Adipocyte (in vitro differentiated cells): ENCODE measurements around the gene PID1.
"Not testable (repeated sequence)": the region's sequence is repeated elsewhere in the genome, so short reads cannot be mapped to it uniquely, and the experiment has no call there.

ENCODE experiments used
- DNase-seq: peaks from one replicate; pipeline ENCODE4 v3.0.0-alpha.2; 2015; ENCODE audit warnings: low read depth
- H3K27me3 ChIP-seq: replicated peaks from 2 replicates; pipeline ENCODE4 v1.7.0; 2013; ENCODE audit warnings: mild to moderate bottlenecking, low read length, moderate library complexity; ENCODE audit not compliant: control insufficient read depth, insufficient read depth
- H3K36me3 ChIP-seq: 2 replicates; pipeline ENCODE4 v1.7.0; 2013; ENCODE audit warnings: low read length, mild to moderate bottlenecking, moderate library complexity; ENCODE audit not compliant: control insufficient read depth, insufficient read depth, severe bottlenecking
- H3K4me1 ChIP-seq: 2 replicates; pipeline ENCODE4 v1.7.0; 2013; ENCODE audit warnings: mild to moderate bottlenecking, low read length, moderate library complexity; ENCODE audit not compliant: control insufficient read depth, insufficient read depth
- H3K4me3 ChIP-seq: 2 replicates; pipeline ENCODE4 v1.7.0; 2013; ENCODE audit warnings: mild to moderate bottlenecking, low read length, moderate library complexity
- H3K9ac ChIP-seq: 2 replicates; pipeline ENCODE4 v1.7.0; 2013; ENCODE audit warnings: mild to moderate bottlenecking, low read length, moderate library complexity
- H3K9me3 ChIP-seq: 2 replicates; pipeline ENCODE4 v1.7.0; 2013; ENCODE audit warnings: mild to moderate bottlenecking, low read length, moderate library complexity; ENCODE audit not compliant: control insufficient read depth

The PID1 gene

DNA sequence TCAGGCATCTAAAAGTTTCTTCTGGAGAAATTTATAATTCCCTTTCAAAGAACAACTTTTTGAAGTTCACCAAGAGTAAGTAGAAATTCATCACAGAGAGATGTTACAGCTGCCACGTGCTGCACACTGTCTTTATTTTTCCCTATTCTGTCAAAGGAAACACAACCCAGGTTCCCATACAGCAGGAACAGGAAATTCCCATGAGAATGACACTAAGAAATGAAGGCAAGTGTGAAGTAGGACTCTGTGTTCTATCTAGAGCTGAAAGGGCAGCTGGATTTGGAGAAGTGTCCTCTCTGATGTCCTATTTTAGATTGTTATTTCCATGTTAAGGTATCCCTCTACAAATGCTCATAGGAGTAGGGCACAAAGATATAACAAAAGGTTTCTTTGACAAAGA, 58.8 kb downstream of the PID1 start:
- Histone ChIP-seq H3K4me3 (no peak overlapping the region), H3K9ac (no peak overlapping the region), H3K4me1 (no peaks in the 10 kb centered on the region), H3K9me3 (no peaks in the 10 kb centered on the region), H3K27me3 (no peaks in the 10 kb centered on the region), H3K36me3 (no peaks in the 10 kb centered on the region)
- no peak for DNase-seq

- H3K36me3 ChIP-seq: no peaks in the 10 kb centered on the region
- H3K4me3 ChIP-seq: no peak overlapping the region
- H3K9ac ChIP-seq: no peak overlapping the region
- H3K9me3 ChIP-seq: no peaks in the 10 kb centered on the region
- DNase-seq: no peak
- no peaks in the 10 kb centered on the region for H3K27me3 ChIP-seq
- no peaks in the 10 kb centered on the region for H3K4me1 ChIP-seq
Measured at GRCh38 chr2:229210641-229211040, 60.4 kb downstream of the PID1 start.

DNA sequence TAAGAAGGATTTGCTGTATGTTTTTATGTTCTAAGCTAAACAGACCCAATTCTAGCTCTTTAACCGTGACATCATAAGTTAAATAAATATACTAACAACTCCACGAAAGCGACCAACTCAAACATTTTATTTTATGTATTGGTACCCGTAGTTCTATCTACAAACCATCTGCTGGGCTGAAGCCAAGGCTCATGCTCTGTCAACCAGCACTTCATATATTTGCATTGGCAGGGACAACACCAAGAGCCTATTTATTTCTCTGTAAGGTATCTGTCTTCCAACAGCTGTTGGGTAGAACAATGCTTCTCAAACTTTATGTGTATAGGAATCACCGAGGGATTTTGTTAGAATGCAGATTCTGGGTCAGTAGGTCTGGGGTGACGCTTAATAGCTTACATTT, 64.5 kb downstream of the PID1 start:
- Histone ChIP-seq H3K4me3 (no peak overlapping the region), H3K36me3 (no peaks in the 10 kb centered on the region), H3K9me3 (no peaks in the 10 kb centered on the region), H3K4me1 (no peaks in the 10 kb centered on the region), H3K9ac (no peak overlapping the region), H3K27me3 (no peaks in the 10 kb centered on the region)
- DNase-seq: no peak

DNA sequence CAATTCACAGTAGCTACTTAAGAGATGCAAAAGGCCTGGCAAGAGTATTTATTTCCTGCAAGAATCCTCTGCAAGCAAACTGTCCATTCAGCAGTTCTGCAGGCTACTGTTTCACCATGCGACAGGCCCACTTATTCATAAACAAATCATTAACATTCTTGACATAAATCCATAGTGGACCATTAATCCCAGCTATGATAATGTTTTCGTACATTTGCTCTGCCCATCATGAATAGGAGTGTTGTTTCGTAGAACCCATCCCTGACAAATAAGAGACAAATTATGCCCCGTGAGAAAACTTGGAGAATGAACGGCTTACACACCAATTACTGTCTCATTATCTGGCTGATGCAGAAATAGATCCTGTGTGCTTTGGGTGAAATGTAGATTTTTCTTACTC, 65.4 kb downstream of the PID1 start:
- no peak overlapping the region for H3K9ac ChIP-seq
- no peaks in the 10 kb centered on the region for H3K36me3 ChIP-seq
- H3K9me3 ChIP-seq: no peaks in the 10 kb centered on the region
- H3K4me1 ChIP-seq: no peaks in the 10 kb centered on the region
- DNase-seq: no peak
- H3K4me3 ChIP-seq: no peak overlapping the region
- no peaks in the 10 kb centered on the region for H3K27me3 ChIP-seq

DNA sequence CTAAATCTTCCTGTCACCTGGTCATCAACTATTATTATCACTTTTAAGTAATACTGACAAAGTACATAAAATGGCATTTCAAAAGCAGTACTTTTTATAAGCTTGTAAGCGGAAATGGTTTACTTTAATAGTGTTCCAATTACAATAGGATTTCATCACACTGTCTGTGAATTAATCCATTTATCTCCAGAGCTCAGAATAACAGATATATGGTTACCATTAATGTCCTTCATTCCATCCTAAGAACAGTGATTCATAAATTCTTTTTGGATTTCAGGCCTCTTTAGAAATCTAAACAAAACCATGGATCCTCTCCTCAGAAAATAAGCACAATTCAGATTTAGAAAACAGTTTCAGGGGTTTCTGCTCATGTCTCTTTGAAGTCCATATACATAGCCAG, 68.4 kb downstream of the PID1 start:
- no peaks in the 10 kb centered on the region for H3K36me3 ChIP-seq
- no peaks in the 10 kb centered on the region for H3K4me1 ChIP-seq
- DNase-seq: peak; percentile 42
- H3K9ac ChIP-seq: no peak overlapping the region
- H3K27me3 ChIP-seq: no peaks in the 10 kb centered on the region
- H3K9me3 ChIP-seq: no peaks in the 10 kb centered on the region
- H3K4me3 ChIP-seq: no peak overlapping the region

DNA sequence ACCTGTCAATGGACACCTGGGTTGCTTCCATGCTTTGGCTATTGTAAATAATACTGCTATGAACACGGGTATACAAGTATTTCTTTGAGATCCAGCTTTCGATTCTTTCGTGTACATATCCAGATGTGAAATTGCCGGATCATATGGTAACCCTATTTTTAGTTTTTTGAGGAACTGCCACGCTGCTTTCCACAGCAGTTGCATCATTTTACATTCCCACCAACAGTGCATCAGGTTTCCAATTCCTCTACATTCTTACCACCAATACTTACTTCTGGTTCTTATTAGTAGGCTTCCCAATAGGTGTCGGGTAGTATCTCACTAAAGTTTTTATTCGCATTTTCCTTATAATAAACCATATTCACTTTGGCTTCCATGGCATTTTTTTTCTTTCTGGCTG, 69.6 kb downstream of the PID1 start:
- Histone ChIP-seq H3K36me3 (no peaks in the 10 kb centered on the region), H3K9me3 (peaks cover 1% of the 10 kb centered on the region), H3K4me1 (no peaks in the 10 kb centered on the region), H3K4me3 (no peak overlapping the region), H3K9ac (no peak overlapping the region), H3K27me3 (no peaks in the 10 kb centered on the region)
- DNase-seq: peak; percentile 41

- DNase-seq: no peak
- no peaks in the 10 kb centered on the region for H3K4me1 ChIP-seq
- no peak overlapping the region for H3K9ac ChIP-seq
- no peaks in the 10 kb centered on the region for H3K27me3 ChIP-seq
- no peaks in the 10 kb centered on the region for H3K36me3 ChIP-seq
- H3K4me3 ChIP-seq: no peak overlapping the region
- peaks cover 4% of the 10 kb centered on the region for H3K9me3 ChIP-seq
Measured at GRCh38 chr2:229199267-229199666, 71.8 kb downstream of the PID1 start.

- peaks cover 4% of the 10 kb centered on the region for H3K9me3 ChIP-seq
- H3K36me3 ChIP-seq: no peaks in the 10 kb centered on the region
- no peaks in the 10 kb centered on the region for H3K27me3 ChIP-seq
- no peak for DNase-seq
- H3K4me1 ChIP-seq: no peaks in the 10 kb centered on the region
- H3K9ac ChIP-seq: no peak overlapping the region
- H3K4me3 ChIP-seq: no peak overlapping the region
Measured at GRCh38 chr2:229196448-229196847, 74.6 kb downstream of the PID1 start.

DNA sequence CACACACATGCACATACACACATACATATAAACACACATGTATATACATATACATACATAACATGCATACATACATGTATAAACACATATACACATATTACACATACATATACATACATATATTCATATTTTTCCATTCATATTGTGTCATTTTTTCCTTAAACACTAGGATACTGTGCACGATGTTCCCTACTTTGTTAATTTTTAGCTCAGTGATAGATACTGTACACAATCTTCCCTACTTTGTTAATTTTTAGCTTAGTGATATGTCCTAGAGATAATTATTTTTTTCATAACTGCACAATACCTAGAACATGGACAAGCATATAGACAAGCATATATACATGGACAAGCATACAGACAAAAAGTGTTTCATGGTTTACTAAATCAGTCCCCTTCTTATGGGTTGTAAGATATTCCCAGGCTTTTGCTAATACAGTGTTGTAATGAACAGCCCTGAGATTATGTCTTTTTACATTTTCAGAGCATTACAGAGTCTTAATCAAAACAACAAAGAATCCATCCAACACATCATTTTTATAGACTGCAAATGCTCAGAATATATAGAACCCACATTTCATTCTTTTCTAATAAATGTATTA, 75.6 kb downstream of the PID1 start:
- Histone ChIP-seq H3K4me3 (no peak overlapping the region), H3K9me3 (peaks cover 4% of the 10 kb centered on the region), H3K4me1 (no peaks in the 10 kb centered on the region), H3K36me3 (no peaks in the 10 kb centered on the region), H3K27me3 (no peaks in the 10 kb centered on the region), H3K9ac (no peak overlapping the region)
- DNase-seq: no peak

GRCh38 chr2:229193281-229193680, 77.8 kb downstream of the PID1 start:
- DNase-seq: no peak
- Histone ChIP-seq H3K4me3 (no peak overlapping the region), H3K36me3 (no peaks in the 10 kb centered on the region), H3K27me3 (no peaks in the 10 kb centered on the region), H3K9ac (no peak overlapping the region), H3K9me3 (peaks cover 4% of the 10 kb centered on the region), H3K4me1 (no peaks in the 10 kb centered on the region)

- H3K9me3 ChIP-seq: peaks cover 5% of the 10 kb centered on the region
- no peaks in the 10 kb centered on the region for H3K4me1 ChIP-seq
- no peak for DNase-seq
- H3K27me3 ChIP-seq: no peaks in the 10 kb centered on the region
- H3K36me3 ChIP-seq: no peaks in the 10 kb centered on the region
- H3K4me3 ChIP-seq: no peak overlapping the region
- no peak overlapping the region for H3K9ac ChIP-seq
Measured at GRCh38 chr2:229191413-229191812, 79.7 kb downstream of the PID1 start.

GRCh38 chr2:229187123-229187522, 84.0 kb downstream of the PID1 start:
- H3K9ac ChIP-seq, DNase-seq, H3K4me3 ChIP-seq, H3K36me3 ChIP-seq, H3K4me1 ChIP-seq, H3K27me3 ChIP-seq, H3K9me3 ChIP-seq: not testable (repeated sequence)
